ENCODE measurements around the gene AHNAK.
"Not testable (repeated sequence)": the region's sequence is repeated elsewhere in the genome, so short reads cannot be mapped to it uniquely, and the experiment has no call there.

AHNAK gene, protein sequence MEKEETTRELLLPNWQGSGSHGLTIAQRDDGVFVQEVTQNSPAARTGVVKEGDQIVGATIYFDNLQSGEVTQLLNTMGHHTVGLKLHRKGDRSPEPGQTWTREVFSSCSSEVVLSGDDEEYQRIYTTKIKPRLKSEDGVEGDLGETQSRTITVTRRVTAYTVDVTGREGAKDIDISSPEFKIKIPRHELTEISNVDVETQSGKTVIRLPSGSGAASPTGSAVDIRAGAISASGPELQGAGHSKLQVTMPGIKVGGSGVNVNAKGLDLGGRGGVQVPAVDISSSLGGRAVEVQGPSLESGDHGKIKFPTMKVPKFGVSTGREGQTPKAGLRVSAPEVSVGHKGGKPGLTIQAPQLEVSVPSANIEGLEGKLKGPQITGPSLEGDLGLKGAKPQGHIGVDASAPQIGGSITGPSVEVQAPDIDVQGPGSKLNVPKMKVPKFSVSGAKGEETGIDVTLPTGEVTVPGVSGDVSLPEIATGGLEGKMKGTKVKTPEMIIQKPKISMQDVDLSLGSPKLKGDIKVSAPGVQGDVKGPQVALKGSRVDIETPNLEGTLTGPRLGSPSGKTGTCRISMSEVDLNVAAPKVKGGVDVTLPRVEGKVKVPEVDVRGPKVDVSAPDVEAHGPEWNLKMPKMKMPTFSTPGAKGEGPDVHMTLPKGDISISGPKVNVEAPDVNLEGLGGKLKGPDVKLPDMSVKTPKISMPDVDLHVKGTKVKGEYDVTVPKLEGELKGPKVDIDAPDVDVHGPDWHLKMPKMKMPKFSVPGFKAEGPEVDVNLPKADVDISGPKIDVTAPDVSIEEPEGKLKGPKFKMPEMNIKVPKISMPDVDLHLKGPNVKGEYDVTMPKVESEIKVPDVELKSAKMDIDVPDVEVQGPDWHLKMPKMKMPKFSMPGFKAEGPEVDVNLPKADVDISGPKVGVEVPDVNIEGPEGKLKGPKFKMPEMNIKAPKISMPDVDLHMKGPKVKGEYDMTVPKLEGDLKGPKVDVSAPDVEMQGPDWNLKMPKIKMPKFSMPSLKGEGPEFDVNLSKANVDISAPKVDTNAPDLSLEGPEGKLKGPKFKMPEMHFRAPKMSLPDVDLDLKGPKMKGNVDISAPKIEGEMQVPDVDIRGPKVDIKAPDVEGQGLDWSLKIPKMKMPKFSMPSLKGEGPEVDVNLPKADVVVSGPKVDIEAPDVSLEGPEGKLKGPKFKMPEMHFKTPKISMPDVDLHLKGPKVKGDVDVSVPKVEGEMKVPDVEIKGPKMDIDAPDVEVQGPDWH (N-terminal part only)

GRCh38 chr11:62546244-62546928 is at the start of gene AHNAK:
Gene AHNAK, minus strand, starts transcription at chr11:62546806. Its CDS starts 10,708 bp downstream, at chr11:62536098.
- DNase-seq, result peak; percentile 92

GRCh38 chr11:62595124-62595523 is 48.5 kb upstream of the AHNAK start:
- DNase-seq, result no peak

- peak; percentile 84 for DNase-seq
Measured at GRCh38 chr11:62593434-62594044, 46.9 kb upstream of the AHNAK start.

GRCh38 chr11:62592989-62593421 is 46.4 kb upstream of the AHNAK start:
- DNase-seq, result no peak

- no peak for DNase-seq
Measured at GRCh38 chr11:62592146-62592815, 45.7 kb upstream of the AHNAK start.

GRCh38 chr11:62591448-62592145 is 45.0 kb upstream of the AHNAK start, which contains the start of gene TUT1:
Gene TUT1, minus strand, starts transcription at chr11:62591523. Its CDS starts 38 bp downstream, at chr11:62591485.
- peak; percentile 99 for DNase-seq

DNA sequence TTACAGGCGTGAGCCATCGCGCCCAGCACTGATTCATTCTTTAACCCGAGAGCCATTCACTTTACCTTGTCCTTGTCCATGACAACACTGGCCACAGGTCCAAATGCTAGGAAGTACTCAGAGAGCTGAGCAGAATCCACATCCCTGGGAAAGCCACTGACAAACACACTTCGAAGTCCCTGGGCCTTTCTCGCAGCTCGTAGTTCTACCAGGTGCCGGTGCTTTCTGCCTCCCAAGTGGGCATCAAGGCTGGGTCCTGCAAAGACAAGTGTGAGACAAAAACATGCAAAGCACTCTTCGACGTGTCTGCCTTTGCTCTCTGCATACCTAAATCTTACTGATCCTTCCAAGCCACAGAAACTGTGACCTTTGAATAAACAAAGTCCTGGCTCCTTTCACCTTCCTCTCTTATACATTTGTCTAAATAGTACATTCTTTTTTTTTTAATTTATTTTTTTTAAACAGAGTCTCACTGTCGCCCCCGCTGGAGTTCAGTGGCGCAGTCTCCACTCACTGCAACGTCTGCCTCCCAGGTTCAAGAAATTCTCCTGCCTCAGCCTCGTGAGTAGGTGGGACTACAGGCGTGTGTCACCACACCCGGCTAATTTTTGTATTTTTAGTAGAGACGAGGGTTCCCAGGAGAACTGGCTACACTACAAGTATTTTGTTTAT is 42.5 kb upstream of the AHNAK start:
- DNase-seq, result no peak

DNA sequence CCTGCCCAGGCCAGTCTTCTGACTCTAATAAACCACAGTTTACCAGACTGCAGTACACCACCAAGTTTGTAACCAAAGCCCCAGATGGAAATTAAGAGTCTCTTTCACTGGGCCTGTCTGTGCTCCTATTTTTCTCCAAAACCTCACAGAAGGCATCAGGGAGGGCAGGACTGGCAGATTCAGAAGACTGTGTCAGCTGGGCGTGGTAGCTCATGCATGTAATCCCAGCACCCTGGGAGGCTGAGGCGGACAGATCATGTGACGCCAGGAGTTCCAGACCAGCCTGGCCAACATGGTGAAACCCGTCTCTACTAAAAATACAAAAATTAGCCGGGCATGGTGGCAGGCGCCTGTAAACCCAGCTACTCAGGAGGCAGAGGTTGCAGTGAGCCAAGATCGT is 38.8 kb upstream of the AHNAK start:
- DNase-seq, result not testable (repeated sequence)

GRCh38 chr11:62581735-62582134 is 35.1 kb upstream of the AHNAK start:
- DNase-seq, result not testable (repeated sequence)

DNA sequence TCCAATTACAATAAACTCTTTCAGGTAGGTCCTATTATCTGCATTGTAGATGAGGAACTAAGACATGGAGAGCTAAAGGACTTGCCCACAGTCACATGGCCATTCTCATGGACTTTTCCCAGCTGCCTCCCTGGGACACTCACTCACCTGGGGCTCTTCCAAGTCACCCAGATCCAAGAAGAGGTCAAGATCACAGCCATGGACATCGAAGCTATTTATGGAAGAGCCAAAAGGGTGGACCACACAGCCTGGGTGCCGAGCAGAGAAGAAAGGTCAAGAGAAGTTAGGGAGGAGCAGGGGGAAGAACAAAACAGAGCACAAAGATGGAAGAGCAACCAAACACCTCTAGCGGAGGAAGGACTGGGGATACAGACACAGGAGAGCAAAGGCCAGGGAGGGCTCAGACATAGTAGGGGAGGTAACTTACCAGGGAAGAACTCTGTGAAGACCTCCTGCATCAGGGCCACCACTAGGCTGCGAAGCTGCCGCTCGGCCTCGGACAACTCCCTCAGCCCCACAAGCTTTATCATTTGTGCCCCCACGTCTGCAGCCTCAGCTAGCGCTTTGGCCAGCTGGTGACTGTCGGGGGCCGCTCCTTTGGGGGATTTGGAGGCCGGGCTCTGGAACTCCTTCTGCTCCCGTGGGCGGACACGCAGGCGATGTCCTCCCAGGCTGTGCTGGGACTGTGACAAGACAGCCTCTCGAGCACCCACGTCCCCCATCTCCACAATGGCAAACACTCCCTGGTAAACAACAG is 34.5 kb upstream of the AHNAK start:
- no peak for DNase-seq

GRCh38 chr11:62579252-62579651 is 32.6 kb upstream of the AHNAK start:
- DNase-seq, result no peak

DNA sequence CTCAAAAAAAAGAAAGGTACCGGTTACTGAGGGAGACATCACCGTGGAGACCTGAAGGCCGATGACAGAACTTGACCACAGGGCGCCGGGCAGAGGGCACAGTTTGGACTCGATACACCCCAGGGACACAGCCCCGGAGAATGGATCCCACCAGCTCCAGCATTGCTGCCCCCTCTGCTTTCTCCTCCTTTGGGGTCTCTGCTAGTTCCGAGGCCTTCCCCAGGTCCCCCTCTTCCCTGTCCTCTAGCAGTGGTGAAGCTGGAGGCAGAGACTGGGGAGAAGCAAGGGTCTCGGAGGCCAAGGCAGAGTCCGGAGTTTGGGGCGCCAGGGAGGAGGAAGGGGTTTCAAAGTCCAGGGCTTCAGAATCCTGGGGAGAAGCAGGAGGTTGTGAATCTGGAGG is 31.9 kb upstream of the AHNAK start:
- DNase-seq, result no peak

DNA sequence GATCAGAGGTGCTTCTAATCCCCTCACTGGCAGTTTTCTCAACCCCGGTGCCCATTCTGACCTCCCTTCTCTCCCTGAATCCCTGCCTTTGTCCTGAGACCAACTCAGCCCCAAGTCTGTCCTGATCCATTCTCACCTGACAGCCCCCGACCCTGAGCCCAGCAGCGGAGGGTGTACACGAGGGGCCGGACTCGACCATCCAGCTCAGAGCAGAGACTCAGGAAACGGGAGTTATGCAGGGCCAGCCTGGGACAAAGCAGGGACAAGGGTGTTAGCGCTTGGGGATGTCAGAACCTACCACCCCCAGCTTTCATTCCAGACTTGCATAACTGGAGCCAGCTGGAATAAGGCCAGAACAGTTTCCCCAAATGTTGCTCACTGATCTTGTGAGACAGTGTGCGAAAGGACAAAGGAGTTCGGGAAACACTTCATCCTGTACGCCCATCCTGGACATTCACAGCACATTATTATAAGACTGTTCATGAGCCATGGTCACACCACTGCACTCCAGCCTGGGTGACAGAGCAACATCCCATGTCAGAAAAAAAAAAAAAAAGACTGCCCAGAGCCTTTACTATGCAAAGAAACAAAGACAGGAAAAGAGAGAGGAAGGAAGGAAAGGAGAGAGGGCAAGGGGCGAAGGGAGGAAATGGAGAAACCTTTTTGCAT is 30.6 kb upstream of the AHNAK start:
- DNase-seq, result no peak

DNA sequence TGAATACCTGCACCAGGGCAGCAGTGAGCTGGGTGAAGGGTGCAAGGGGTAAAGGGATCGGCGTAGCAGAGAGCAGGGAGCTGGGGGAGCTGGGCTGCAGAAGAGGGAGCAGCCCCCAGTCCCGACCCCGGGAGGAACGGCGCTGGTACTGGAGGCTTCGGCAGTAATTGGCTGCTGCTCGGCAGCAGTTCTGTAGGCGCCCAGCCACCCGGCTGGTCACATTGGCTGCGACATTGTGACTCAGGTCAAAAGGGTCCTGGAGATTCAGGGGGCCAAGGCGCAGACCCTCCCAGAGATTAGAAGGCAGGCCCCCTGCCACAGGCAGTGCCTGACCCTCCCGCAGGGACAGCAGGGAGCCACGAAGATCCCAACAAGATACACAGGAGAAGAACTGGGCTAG is 29.2 kb upstream of the AHNAK start:
- DNase-seq, result no peak

DNA sequence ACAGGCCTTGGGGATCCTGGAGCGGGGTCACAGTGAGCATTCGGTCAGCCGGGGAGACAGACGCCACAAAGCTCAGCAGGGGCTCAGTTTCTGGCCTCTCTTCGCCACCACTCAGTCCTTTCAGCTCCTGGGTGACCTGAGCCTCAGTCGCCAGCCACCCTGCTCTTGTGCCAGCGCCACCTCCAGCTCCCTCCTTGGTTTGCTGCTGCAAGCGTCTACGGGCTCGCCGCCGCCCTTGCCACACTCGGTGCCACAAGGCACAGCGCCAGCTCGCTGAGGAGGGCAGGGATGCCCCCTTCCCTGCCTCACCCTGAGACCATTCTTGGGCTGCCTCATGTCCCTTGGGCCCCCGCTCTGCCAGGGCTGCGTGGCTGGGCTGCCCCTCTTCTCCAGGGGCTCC is 28.6 kb upstream of the AHNAK start:
- no peak for DNase-seq

- DNase-seq, result no peak
Measured at GRCh38 chr11:62574363-62575071, 27.9 kb upstream of the AHNAK start.

- peak; percentile 100 for DNase-seq
Measured at GRCh38 chr11:62573592-62574362, 27.2 kb upstream of the AHNAK start, which contains the start of gene EEF1G. Gene EEF1G, minus strand, starts transcription at chr11:62573891. Its CDS starts 49 bp downstream, at chr11:62573842.

Measured in islet precursor cell (in vitro differentiated cells).